ENCODE results near the gene RFX1. TPM values are rescaled to one million over a fixed set of nuclear protein-coding genes. Genes with fewer than 3 reads are reported as not detected.

RFX1 gene
- total and polyA plus RNA-seq, 9 of the 15 experiments (the other 6 are each of a cell fraction or from before 2014, with no cell fraction given), result 0.14 to 19.3 (median 1.2) TPM

DNA sequence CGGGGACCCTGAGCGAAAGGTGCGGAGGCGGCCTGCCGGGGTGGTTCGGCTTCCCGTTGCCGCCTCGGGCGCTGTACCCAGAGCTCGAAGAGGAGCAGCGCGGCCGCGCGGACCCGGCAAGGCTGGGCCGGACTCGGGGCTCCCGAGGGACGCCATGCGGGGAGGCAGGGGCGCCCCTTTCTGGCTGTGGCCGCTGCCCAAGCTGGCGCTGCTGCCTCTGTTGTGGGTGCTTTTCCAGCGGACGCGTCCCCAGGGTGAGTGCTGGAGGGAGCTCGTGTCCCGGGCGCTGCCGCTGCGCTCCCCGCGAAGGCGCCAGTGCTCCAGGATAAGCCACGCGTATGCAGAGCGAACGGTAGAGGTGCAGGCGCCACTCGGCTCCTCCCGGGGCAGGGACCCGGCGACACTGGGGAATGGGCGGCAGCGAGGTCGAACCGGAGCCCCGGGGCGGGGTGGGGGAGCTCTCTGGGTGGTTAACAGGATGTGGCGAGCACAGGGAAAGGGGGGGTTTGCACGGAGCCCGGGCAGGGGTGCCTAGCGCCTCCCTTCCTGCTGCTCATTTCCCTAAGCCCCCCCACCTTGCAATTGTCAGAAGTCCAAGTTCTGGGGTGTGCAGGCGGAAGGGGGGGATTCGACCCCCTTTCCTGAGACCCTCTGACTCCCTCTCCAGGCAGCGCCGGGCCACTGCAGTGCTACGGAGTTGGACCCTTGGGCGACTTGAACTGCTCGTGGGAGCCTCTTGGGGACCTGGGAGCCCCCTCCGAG lies 25.8 kb upstream of the RFX1 start, which contains the start of gene IL27RA (continued):
- TF ChIP-seq, protein P1, sequence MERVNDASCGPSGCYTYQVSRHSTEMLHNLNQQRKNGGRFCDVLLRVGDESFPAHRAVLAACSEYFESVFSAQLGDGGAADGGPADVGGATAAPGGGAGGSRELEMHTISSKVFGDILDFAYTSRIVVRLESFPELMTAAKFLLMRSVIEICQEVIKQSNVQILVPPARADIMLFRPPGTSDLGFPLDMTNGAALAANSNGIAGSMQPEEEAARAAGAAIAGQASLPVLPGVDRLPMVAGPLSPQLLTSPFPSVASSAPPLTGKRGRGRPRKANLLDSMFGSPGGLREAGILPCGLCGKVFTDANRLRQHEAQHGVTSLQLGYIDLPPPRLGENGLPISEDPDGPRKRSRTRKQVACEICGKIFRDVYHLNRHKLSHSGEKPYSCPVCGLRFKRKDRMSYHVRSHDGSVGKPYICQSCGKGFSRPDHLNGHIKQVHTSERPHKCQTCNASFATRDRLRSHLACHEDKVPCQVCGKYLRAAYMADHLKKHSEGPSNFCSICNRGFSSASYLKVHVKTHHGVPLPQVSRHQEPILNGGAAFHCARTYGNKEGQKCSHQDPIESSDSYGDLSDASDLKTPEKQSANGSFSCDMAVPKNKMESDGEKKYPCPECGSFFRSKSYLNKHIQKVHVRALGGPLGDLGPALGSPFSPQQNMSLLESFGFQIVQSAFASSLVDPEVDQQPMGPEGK (CRISPR knock-in tag; IDR thresholded peaks at IDR 0.05; ENCODE audit: borderline replicate concordance), result no peak
- TF ChIP-seq NR2C2 (CRISPR knock-in tag; IDR thresholded peaks at IDR 0.05) (no peak), NR2C2 (tag; IDR thresholded peaks at IDR 0.05) (peak; percentile 49; the same call in 1 of the 2 replicates), KDM4B (IDR thresholded peaks at IDR 0.05; ENCODE audit: borderline replicate concordance in 2 of 2, low read depth in 1 of 2) (peak in 1 of 2 experiments; percentile 77; a peak in 1 of 4 replicates), EP300 (IDR thresholded peaks at IDR 0.05; ENCODE audit: low read length) (no peak), GATAD2A (IDR thresholded peaks at IDR 0.05) (peak; percentile 81; the same call in 1 of the 2 replicates), NFXL1 (CRISPR knock-in tag; IDR thresholded peaks at IDR 0.05) (no peak), BACH1 (tag; IDR thresholded peaks at IDR 0.05) (no peak), RB1 (IDR thresholded peaks at IDR 0.05; ENCODE audit: low read depth) (peak; percentile 52), ZNF431 (CRISPR knock-in tag; IDR thresholded peaks at IDR 0.05) (0 out of 2 replicates have a peak, but pooled peaks have one; percentile 14), ZKSCAN1 (IDR thresholded peaks at IDR 0.05; ENCODE audit: low read depth, low read length) (no peak), FOXP1 (CRISPR knock-in tag; IDR thresholded peaks at IDR 0.05) (no peak), BRF1 (IDR thresholded peaks at IDR 0.05; ENCODE audit: borderline replicate concordance, extremely low read depth, insufficient read length) (no peak)
- TF ChIP-seq, protein P2, sequence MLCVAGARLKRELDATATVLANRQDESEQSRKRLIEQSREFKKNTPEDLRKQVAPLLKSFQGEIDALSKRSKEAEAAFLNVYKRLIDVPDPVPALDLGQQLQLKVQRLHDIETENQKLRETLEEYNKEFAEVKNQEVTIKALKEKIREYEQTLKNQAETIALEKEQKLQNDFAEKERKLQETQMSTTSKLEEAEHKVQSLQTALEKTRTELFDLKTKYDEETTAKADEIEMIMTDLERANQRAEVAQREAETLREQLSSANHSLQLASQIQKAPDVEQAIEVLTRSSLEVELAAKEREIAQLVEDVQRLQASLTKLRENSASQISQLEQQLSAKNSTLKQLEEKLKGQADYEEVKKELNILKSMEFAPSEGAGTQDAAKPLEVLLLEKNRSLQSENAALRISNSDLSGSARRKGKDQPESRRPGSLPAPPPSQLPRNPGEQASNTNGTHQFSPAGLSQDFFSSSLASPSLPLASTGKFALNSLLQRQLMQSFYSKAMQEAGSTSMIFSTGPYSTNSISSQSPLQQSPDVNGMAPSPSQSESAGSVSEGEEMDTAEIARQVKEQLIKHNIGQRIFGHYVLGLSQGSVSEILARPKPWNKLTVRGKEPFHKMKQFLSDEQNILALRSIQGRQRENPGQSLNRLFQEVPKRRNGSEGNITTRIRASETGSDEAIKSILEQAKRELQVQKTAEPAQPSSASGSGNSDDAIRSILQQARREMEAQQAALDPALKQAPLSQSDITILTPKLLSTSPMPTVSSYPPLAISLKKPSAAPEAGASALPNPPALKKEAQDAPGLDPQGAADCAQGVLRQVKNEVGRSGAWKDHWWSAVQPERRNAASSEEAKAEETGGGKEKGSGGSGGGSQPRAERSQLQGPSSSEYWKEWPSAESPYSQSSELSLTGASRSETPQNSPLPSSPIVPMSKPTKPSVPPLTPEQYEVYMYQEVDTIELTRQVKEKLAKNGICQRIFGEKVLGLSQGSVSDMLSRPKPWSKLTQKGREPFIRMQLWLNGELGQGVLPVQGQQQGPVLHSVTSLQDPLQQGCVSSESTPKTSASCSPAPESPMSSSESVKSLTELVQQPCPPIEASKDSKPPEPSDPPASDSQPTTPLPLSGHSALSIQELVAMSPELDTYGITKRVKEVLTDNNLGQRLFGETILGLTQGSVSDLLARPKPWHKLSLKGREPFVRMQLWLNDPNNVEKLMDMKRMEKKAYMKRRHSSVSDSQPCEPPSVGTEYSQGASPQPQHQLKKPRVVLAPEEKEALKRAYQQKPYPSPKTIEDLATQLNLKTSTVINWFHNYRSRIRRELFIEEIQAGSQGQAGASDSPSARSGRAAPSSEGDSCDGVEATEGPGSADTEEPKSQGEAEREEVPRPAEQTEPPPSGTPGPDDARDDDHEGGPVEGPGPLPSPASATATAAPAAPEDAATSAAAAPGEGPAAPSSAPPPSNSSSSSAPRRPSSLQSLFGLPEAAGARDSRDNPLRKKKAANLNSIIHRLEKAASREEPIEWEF (CRISPR knock-in tag; IDR thresholded peaks at IDR 0.05), result no peak
- TF ChIP-seq, protein P3, sequence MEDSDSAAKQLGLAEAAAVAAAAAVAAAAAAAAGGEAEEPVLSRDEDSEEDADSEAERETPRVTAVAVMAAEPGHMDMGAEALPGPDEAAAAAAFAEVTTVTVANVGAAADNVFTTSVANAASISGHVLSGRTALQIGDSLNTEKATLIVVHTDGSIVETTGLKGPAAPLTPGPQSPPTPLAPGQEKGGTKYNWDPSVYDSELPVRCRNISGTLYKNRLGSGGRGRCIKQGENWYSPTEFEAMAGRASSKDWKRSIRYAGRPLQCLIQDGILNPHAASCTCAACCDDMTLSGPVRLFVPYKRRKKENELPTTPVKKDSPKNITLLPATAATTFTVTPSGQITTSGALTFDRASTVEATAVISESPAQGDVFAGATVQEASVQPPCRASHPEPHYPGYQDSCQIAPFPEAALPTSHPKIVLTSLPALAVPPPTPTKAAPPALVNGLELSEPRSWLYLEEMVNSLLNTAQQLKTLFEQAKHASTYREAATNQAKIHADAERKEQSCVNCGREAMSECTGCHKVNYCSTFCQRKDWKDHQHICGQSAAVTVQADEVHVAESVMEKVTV (CRISPR knock-in tag; IDR thresholded peaks at IDR 0.05), result peak; percentile 53; the same call in 1 of the 2 replicates
- TF ChIP-seq, protein P4, sequence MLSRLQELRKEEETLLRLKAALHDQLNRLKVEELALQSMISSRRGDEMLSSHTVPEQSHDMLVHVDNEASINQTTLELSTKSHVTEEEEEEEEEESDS (CRISPR knock-in tag; IDR thresholded peaks at IDR 0.05), result no peak
- TF ChIP-seq, protein P5, sequence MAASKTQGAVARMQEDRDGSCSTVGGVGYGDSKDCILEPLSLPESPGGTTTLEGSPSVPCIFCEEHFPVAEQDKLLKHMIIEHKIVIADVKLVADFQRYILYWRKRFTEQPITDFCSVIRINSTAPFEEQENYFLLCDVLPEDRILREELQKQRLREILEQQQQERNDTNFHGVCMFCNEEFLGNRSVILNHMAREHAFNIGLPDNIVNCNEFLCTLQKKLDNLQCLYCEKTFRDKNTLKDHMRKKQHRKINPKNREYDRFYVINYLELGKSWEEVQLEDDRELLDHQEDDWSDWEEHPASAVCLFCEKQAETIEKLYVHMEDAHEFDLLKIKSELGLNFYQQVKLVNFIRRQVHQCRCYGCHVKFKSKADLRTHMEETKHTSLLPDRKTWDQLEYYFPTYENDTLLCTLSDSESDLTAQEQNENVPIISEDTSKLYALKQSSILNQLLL (CRISPR knock-in tag; IDR thresholded peaks at IDR 0.05; ENCODE audit: borderline replicate concordance), result no peak
